ENCODE measurements around the gene HCK.

The HCK gene

DNA sequence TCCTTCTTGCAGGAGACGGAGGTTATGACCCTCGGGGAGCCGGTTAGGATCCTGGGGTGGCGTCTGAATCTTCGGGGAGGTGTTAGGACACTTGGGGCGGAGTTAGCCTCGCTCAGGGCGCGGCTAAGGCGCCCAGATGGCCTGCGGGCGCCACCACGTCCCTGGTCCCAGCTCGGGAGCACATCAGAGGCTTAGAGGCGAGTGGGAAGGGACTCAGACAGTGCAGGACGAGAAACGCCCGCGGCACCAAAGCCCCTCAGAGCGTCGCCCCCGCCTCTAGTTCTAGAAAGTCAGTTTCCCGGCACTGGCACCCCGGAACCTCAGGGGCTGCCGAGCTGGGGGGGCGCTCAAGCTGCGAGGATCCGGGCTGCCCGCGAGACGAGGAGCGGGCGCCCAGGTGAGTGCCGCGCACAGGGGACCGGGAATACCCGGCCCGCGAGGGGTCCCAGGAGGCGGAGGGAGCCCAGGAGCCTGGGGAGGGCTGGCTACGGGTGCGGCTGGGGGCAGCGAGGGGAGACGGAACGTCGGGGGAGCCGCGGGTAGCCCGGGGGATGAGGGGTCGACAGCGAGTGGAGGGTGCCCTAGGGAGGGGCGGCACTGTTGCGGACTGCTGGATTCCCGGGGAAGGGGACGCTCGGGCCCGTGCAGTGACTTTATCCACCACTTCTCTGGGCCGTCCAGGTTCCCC is at the start of gene HCK:
TSS of gene HCK (plus strand) at position 153 of the 688 bp plus-strand sequence.
- H3K4me3 ChIP-seq (ENCODE audit: insufficient read depth, low read length, poor library complexity, severe bottlenecking) = peak within 1 kb of the TSS; percentile 81
- H3K27ac ChIP-seq (ENCODE audit: low read depth, low read length) = peak within 1 kb of the TSS; percentile 80
- peaks cover 35% of the 10 kb centered on the region for H3K79me2 ChIP-seq (ENCODE audit: insufficient read depth, low read length)
- H3K9me2 ChIP-seq (replicated peaks; ENCODE audit: insufficient read depth, low read length) = no peaks in the 10 kb centered on the region
- peak within 1 kb of the TSS; percentile 83 for H3K9ac ChIP-seq (ENCODE audit: low read length)
- H3K27me3 ChIP-seq (ENCODE audit: low read length) = no peaks in the 10 kb centered on the region
- TF ChIP-seq CTCF (IDR thresholded peaks at IDR 0.05; ENCODE audit: insufficient read depth, low read length, poor library complexity, severe bottlenecking) (no peak), EZH2phosphoT487 (conservative IDR thresholded peaks at IDR 0.05; ENCODE audit: low read length) (no peak)
- peak within 1 kb of the TSS; percentile 95 for H3K4me2 ChIP-seq (ENCODE audit: low read depth, low read length, poor library complexity, severe bottlenecking)
- H3K36me3 ChIP-seq (ENCODE audit: low read length) = peaks cover 9% of the 10 kb centered on the region; the same call in 1 of the 2 replicates
- no peaks in the 10 kb centered on the region for H3K9me3 ChIP-seq (ENCODE audit: insufficient read depth, low read length)
- H4K20me1 ChIP-seq (ENCODE audit: low read depth, low read length) = no peaks in the 10 kb centered on the region
- H2AFZ ChIP-seq (ENCODE audit: low read depth, low read length, severe bottlenecking) = no peak within 1 kb of the TSS
- peaks cover 31% of the 10 kb centered on the region for H3F3A ChIP-seq (ENCODE audit: insufficient read depth)

GRCh38 chr20:32003325-32003724 is 48.7 kb upstream of the HCK start:
- Histone ChIP-seq H3K36me3 (ENCODE audit: low read length) (no peaks in the 10 kb centered on the region), H2AFZ (ENCODE audit: low read depth, low read length, severe bottlenecking) (no peak overlapping the region)
- no peak for TF ChIP-seq EZH2phosphoT487 (conservative IDR thresholded peaks at IDR 0.05; ENCODE audit: low read length)
- no peak for TF ChIP-seq CTCF (IDR thresholded peaks at IDR 0.05; ENCODE audit: insufficient read depth, low read length, poor library complexity, severe bottlenecking)

GRCh38 chr20:32004963-32005362 is 47.1 kb upstream of the HCK start:
- no peak overlapping the region for H3K27ac ChIP-seq (ENCODE audit: low read depth, low read length)
- H3K36me3 ChIP-seq (ENCODE audit: low read length) = no peaks in the 10 kb centered on the region
- no peak overlapping the region for H3K4me2 ChIP-seq (ENCODE audit: low read depth, low read length, poor library complexity, severe bottlenecking)
- TF ChIP-seq EZH2phosphoT487 (conservative IDR thresholded peaks at IDR 0.05; ENCODE audit: low read length) (no peak), CTCF (IDR thresholded peaks at IDR 0.05; ENCODE audit: insufficient read depth, low read length, poor library complexity, severe bottlenecking) (no peak)
- H3F3A ChIP-seq (ENCODE audit: insufficient read depth) = no peaks in the 10 kb centered on the region
- H4K20me1 ChIP-seq (ENCODE audit: low read depth, low read length) = no peaks in the 10 kb centered on the region
- H3K4me3 ChIP-seq (ENCODE audit: insufficient read depth, low read length, poor library complexity, severe bottlenecking) = no peak overlapping the region
- no peak overlapping the region for H2AFZ ChIP-seq (ENCODE audit: low read depth, low read length, severe bottlenecking)
- H3K9me2 ChIP-seq (replicated peaks; ENCODE audit: insufficient read depth, low read length) = no peaks in the 10 kb centered on the region
- no peaks in the 10 kb centered on the region for H3K79me2 ChIP-seq (ENCODE audit: insufficient read depth, low read length)
- H3K27me3 ChIP-seq (ENCODE audit: low read length) = no peaks in the 10 kb centered on the region
- no peak overlapping the region for H3K9ac ChIP-seq (ENCODE audit: low read length)
- H3K9me3 ChIP-seq (ENCODE audit: insufficient read depth, low read length) = no peaks in the 10 kb centered on the region

More at GRCh38 chr20:32003325-32003724, 48.7 kb upstream of the HCK start:
- Histone ChIP-seq H3K9me3 (ENCODE audit: insufficient read depth, low read length) (no peaks in the 10 kb centered on the region), H3K79me2 (ENCODE audit: insufficient read depth, low read length) (no peaks in the 10 kb centered on the region), H3K4me3 (ENCODE audit: insufficient read depth, low read length, poor library complexity, severe bottlenecking) (no peak overlapping the region), H3F3A (ENCODE audit: insufficient read depth) (no peaks in the 10 kb centered on the region), H3K4me2 (ENCODE audit: low read depth, low read length, poor library complexity, severe bottlenecking) (no peak overlapping the region), H3K27ac (ENCODE audit: low read depth, low read length) (no peak overlapping the region), H3K9me2 (replicated peaks; ENCODE audit: insufficient read depth, low read length) (no peaks in the 10 kb centered on the region), H4K20me1 (ENCODE audit: low read depth, low read length) (no peaks in the 10 kb centered on the region), H3K9ac (ENCODE audit: low read length) (no peak overlapping the region), H3K27me3 (ENCODE audit: low read length) (no peaks in the 10 kb centered on the region)
